ENCODE results near the gene OTUB2.

GRCh38 chr14:94097091-94097490 lies 71.0 kb downstream of the OTUB2 start:
- TF ChIP-seq EZH2 (IDR thresholded peaks at IDR 0.05; ENCODE audit: insufficient read depth, poor library complexity, severe bottlenecking) (no peak), EZH2phosphoT487 (IDR thresholded peaks at IDR 0.05; ENCODE audit: insufficient read depth, low read depth) (no peak)
